PC-3 (cell line): ENCODE results near the gene FAM20B.

Experiments used
- EZH2 ChIP-seq: fragments of 300-600 bp; sonication (generic); IDR thresholded peaks from one replicate; pipeline ENCODE4 v1.6.1; 2017; ENCODE audit warnings: antibody characterized with exemption, mild to moderate bottlenecking, low read length; ENCODE audit not compliant: unreplicated experiment
- TF ChIP-seq, protein P1 (sequence below): fragments of 300-600 bp; sonication (generic); conservative IDR thresholded peaks from 2 replicates; pipeline ENCODE4 v1.5.1; 2017; ENCODE audit warnings: antibody characterized with exemption, low read depth, mild to moderate bottlenecking, low read length

DNA sequence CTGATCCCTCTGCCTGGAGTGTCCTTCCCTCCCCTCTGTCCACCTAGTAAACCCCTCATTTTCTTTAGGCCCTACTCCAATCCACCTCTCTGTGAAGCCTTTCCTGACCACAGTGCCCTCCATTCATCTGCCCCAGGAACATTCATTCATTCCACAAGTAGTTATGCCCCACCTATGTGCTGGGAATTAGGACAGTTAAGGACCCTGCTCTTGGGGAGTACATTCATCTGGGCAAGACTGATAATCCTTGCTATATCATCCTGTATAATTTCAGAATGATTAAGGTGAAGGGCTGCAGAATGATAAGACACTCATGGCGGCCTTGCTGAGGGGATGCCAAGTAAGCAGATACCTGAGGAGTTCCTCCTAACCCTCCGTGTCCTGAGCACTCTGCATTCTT lies 10.3 kb upstream of the FAM20B start:
- TF ChIP-seq, protein P1, sequence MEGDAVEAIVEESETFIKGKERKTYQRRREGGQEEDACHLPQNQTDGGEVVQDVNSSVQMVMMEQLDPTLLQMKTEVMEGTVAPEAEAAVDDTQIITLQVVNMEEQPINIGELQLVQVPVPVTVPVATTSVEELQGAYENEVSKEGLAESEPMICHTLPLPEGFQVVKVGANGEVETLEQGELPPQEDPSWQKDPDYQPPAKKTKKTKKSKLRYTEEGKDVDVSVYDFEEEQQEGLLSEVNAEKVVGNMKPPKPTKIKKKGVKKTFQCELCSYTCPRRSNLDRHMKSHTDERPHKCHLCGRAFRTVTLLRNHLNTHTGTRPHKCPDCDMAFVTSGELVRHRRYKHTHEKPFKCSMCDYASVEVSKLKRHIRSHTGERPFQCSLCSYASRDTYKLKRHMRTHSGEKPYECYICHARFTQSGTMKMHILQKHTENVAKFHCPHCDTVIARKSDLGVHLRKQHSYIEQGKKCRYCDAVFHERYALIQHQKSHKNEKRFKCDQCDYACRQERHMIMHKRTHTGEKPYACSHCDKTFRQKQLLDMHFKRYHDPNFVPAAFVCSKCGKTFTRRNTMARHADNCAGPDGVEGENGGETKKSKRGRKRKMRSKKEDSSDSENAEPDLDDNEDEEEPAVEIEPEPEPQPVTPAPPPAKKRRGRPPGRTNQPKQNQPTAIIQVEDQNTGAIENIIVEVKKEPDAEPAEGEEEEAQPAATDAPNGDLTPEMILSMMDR, result no peak
- TF ChIP-seq EZH2, result no peak
